A549 treated with CORT108297 at 1 μM for 4 hours (cell line): ENCODE data around the gene SLCO2B1. TPM values are rescaled to one million over a fixed set of nuclear protein-coding genes. Genes with fewer than 3 reads are reported as not detected.

Experiments used
- total RNA-seq: library from RNA; stranded (reverse); fragments of 200-300 nt; extraction: Qiagen RNA extraction; gene quantifications from 5 replicates; pipeline ENCODE4 v1.2.3, GENCODE V29; 2022

The SLCO2B1 gene
- 2.9 to 5.1 TPM (median 4.2 TPM) in 5 replicates for total RNA-seq

GRCh38 chr11:75150879-75151278, at the start of gene SLCO2B1:
Gene SLCO2B1, plus strand, starts transcription at chr11:75151107. Its CDS starts 275 bp downstream, at chr11:75151382.

GRCh38 chr11:75240311-75241035, 89.6 kb downstream of the SLCO2B1 start, which contains the start of gene TPBGL:
Gene TPBGL, plus strand, starts transcription at chr11:75240774. Its CDS starts 276 bp downstream, at chr11:75241050.

Other genes with a start within 250 kb of the SLCO2B1 start
- gene XRRA1, start 202.0 kb upstream of the SLCO2B1 start, total RNA-seq = 4.4 to 5.8 TPM (median 5.3 TPM) in 5 replicates
- gene SPCS2, start 201.8 kb upstream of the SLCO2B1 start, total RNA-seq = 235 to 416 TPM (median 246 TPM) in 5 replicates
- gene NEU3, start 162.2 kb upstream of the SLCO2B1 start, total RNA-seq = 3.6 to 4.4 TPM (median 4.0 TPM) in 5 replicates
- not detected in 5 replicates for gene OR2AT4, start 54.2 kb upstream of the SLCO2B1 start, total RNA-seq
- gene TPBGL, start 89.7 kb downstream of the SLCO2B1 start, total RNA-seq = 0.08 to 0.30 TPM (median 0.23 TPM) in 5 replicates
- 3.4 to 4.6 TPM (median 4.2 TPM) in 5 replicates for gene ARRB1, start 200.6 kb downstream of the SLCO2B1 start, total RNA-seq
- gene RPS3, start 248.4 kb downstream of the SLCO2B1 start, total RNA-seq = 3,282 to 4,477 TPM (median 3,376 TPM) in 5 replicates